H1 (cell line): ENCODE data around the gene GBF1. TPM values are rescaled to one million over a fixed set of nuclear protein-coding genes. Genes with fewer than 3 reads are reported as not detected.
"Not testable (repeated sequence)": the region's sequence is repeated elsewhere in the genome, so short reads cannot be mapped to it uniquely, and the experiment has no call there.

Source experiments
- CTCF ChIA-PET: fragments of 300-600 bp; sonication (Branson Sonifier 250); formaldehyde crosslinking; loops from one replicate; lab custom pipeline; 2021; ENCODE audit not compliant: partially characterized antibody; lab: Charles Lee
- POLR2A ChIA-PET: fragments of 300-600 bp; sonication (Branson Sonifier 250); formaldehyde crosslinking; loops from one replicate; lab custom pipeline; 2021; ENCODE audit warnings: inconsistent platforms; ENCODE audit not compliant: partially characterized antibody; lab: Charles Lee
- DNase-seq, 2 experiments: peaks; one replicate each; pipeline versions ENCODE4 v3.0.0 to v3.0.0-alpha.2; 2010 to 2022; ENCODE audit warnings: low spot score in 2 of 2, low read depth in 1 of 2, mixed read lengths in 1 of 2
- FAIRE-seq: peaks from 2 replicates; lab custom pipeline; 2011; peaks lifted over from hg19 to GRCh38; lab: Jason Lieb, UNC
- H2AFZ ChIP-seq: 2 replicates; pipeline ENCODE4 v1.8.1; 2012; ENCODE audit warnings: low read length, inconsistent platforms
- H2AK5ac ChIP-seq: 2 replicates; pipeline ENCODE4 v1.6.1; 2013; ENCODE audit warnings: low read depth, low read length
- H2BK120ac ChIP-seq: replicated peaks from 2 replicates; pipeline ENCODE3; 2013; ENCODE audit warnings: low read depth, low read length, inconsistent platforms
- H2BK12ac ChIP-seq: 2 replicates; pipeline ENCODE4 v1.6.1; 2013; ENCODE audit warnings: low read depth, low read length
- H2BK15ac ChIP-seq: 2 replicates; pipeline ENCODE4 v1.6.1; 2013; ENCODE audit warnings: low read length
- H2BK20ac ChIP-seq: 2 replicates; pipeline ENCODE4 v1.6.1; 2013; ENCODE audit warnings: low read length
- H2BK5ac ChIP-seq: 2 replicates; pipeline ENCODE4 v1.6.1; 2013; ENCODE audit warnings: low read depth, low read length
- H3K14ac ChIP-seq: 2 replicates; pipeline ENCODE4 v1.6.1; 2013; ENCODE audit warnings: inconsistent platforms; ENCODE audit not compliant: insufficient read length
- H3K18ac ChIP-seq: 2 replicates; pipeline ENCODE4 v1.6.1; 2013; ENCODE audit warnings: low read length; ENCODE audit errors: extremely low read depth
- H3K23ac ChIP-seq: 2 replicates; pipeline ENCODE4 v1.6.1; 2013; ENCODE audit warnings: inconsistent platforms; ENCODE audit not compliant: insufficient read length
- H3K23me2 ChIP-seq: 2 replicates; pipeline ENCODE4 v1.6.1; 2013; ENCODE audit warnings: low read depth, low read length
- H3K27ac ChIP-seq: 2 replicates; pipeline ENCODE4 v1.6.1; 2011; ENCODE audit warnings: low read depth, low read length, inconsistent platforms
- H3K27me3 ChIP-seq, 4 experiments: replicated peaks in 1 of 4; 1 replicate in 1 of 4; 2 replicates in 3 of 4; pipeline versions ENCODE4 v1.6.1 to v1.8.1; 2011 to 2013; ENCODE audit warnings: low read length in 3 of 4, mild to moderate bottlenecking in 3 of 4, inconsistent platforms in 2 of 4, mixed read lengths in 2 of 4, moderate library complexity in 1 of 4; ENCODE audit not compliant: control insufficient read depth in 3 of 4, insufficient read depth in 3 of 4; ENCODE audit errors: extremely low read depth in 1 of 4
- H3K36me3 ChIP-seq, 4 experiments: 2 replicates each; pipeline versions ENCODE4 v1.6.1 to v1.8.1; 2011 to 2013; ENCODE audit warnings: mild to moderate bottlenecking in 4 of 4, low read length in 3 of 4, moderate library complexity in 2 of 4, control low read depth in 1 of 4, inconsistent platforms in 1 of 4; ENCODE audit not compliant: insufficient read depth in 4 of 4, control insufficient read depth in 2 of 4
- H3K4ac ChIP-seq: replicated peaks from 2 replicates; pipeline ENCODE3; 2013; ENCODE audit warnings: low read length, low read depth, mixed read lengths, inconsistent platforms; ENCODE audit not compliant: insufficient read length
- H3K4me1 ChIP-seq, 4 experiments: replicated peaks in 1 of 4; 1 replicate in 1 of 4; 2 replicates in 3 of 4; pipeline versions ENCODE4 v1.6.1 to v1.8.1; 2011 to 2013; ENCODE audit warnings: low read length in 3 of 4, inconsistent platforms in 2 of 4, mixed read lengths in 1 of 4; ENCODE audit not compliant: insufficient read depth in 4 of 4, control insufficient read depth in 3 of 4
- H3K4me2 ChIP-seq, 2 experiments: 2 replicates each; pipeline versions ENCODE4 v1.6.1 to v1.8.1; 2011 to 2013; ENCODE audit warnings: low read depth in 2 of 2, low read length in 2 of 2, control low read depth in 1 of 2, inconsistent platforms in 1 of 2, mild to moderate bottlenecking in 1 of 2; ENCODE audit not compliant: insufficient read depth in 1 of 2
- H3K4me3 ChIP-seq, 4 experiments: fragments of 200-600, 300-600 bp in 1 of 4; sonication (generic), shearing (Covaris generic), sonication (Bioruptor Twin) in 1 of 4; 2 replicates each; pipeline versions ENCODE4 v1.5.1 to v1.8.1; 2011 to 2016; ENCODE audit warnings: low read length in 4 of 4, low read depth in 3 of 4, control low read depth in 2 of 4, inconsistent platforms in 2 of 4, mild to moderate bottlenecking in 2 of 4, mixed read lengths in 1 of 4, moderate library complexity in 1 of 4; ENCODE audit not compliant: insufficient read depth in 2 of 4; ENCODE audit errors: extremely low read depth in 1 of 4
- H3K56ac ChIP-seq: replicated peaks from 2 replicates; pipeline ENCODE3; 2013; ENCODE audit warnings: low read depth, mild to moderate bottlenecking, mixed read lengths, low read length, inconsistent platforms; ENCODE audit not compliant: insufficient read length
- H3K79me1 ChIP-seq: 2 replicates; pipeline ENCODE4 v1.6.1; 2013; ENCODE audit warnings: low read depth, low read length, control low read depth
- H3K79me2 ChIP-seq, 2 experiments: 2 replicates each; pipeline versions ENCODE4 v1.6.1 to v1.8.1; 2012 to 2013; ENCODE audit warnings: low read length in 2 of 2, mild to moderate bottlenecking in 2 of 2, inconsistent platforms in 1 of 2; ENCODE audit not compliant: insufficient read depth in 2 of 2, control insufficient read depth in 1 of 2
- H3K9ac ChIP-seq, 4 experiments: replicated peaks in 1 of 4; 1 replicate in 1 of 4; 2 replicates in 3 of 4; pipeline versions ENCODE4 v1.6.1 to v1.8.1; 2011 to 2013; ENCODE audit warnings: low read depth in 3 of 4, low read length in 3 of 4, control low read depth in 2 of 4, mild to moderate bottlenecking in 2 of 4, moderate library complexity in 2 of 4, inconsistent platforms in 1 of 4; ENCODE audit errors: extremely low read depth in 1 of 4
- H3K9me3 ChIP-seq, 2 experiments: 2 replicates each; pipeline versions ENCODE4 v1.6.1 to v1.8.1; 2012 to 2013; ENCODE audit warnings: mild to moderate bottlenecking in 2 of 2, moderate library complexity in 2 of 2, control low read depth in 1 of 2, inconsistent platforms in 1 of 2, low read depth in 1 of 2, low read length in 1 of 2, mixed read lengths in 1 of 2; ENCODE audit not compliant: insufficient read depth in 2 of 2
- H4K20me1 ChIP-seq, 2 experiments: replicated peaks in 1 of 2; 2 replicates each; pipeline versions ENCODE3 to v1.8.1; 2011 to 2013; ENCODE audit warnings: inconsistent platforms in 2 of 2, low read length in 2 of 2, mild to moderate bottlenecking in 1 of 2; ENCODE audit not compliant: insufficient read depth in 2 of 2, control insufficient read depth in 1 of 2
- H4K5ac ChIP-seq: 2 replicates; pipeline ENCODE4 v1.6.1; 2013; ENCODE audit warnings: low read length, low read depth, mixed read lengths, inconsistent platforms; ENCODE audit not compliant: insufficient read length
- H4K8ac ChIP-seq: 2 replicates; pipeline ENCODE4 v1.8.0; 2013; ENCODE audit warnings: mild to moderate bottlenecking, moderate library complexity, low read length, inconsistent platforms; ENCODE audit not compliant: insufficient read depth; ENCODE audit errors: extremely low read depth
- H4K91ac ChIP-seq: replicated peaks from 2 replicates; pipeline ENCODE3; 2013; ENCODE audit warnings: low read length, mixed read lengths, inconsistent platforms; ENCODE audit not compliant: insufficient read length
- E2F6 ChIP-seq: IDR thresholded peaks from 2 replicates; pipeline ENCODE4 v1.6.1; 2012; ENCODE audit warnings: inconsistent platforms
- HDAC6 ChIP-seq: IDR thresholded peaks from one replicate; pipeline ENCODE4 v1.7.1; 2012; ENCODE audit warnings: low read depth, mild to moderate bottlenecking, inconsistent platforms, low read length, moderate library complexity
- RXRA ChIP-seq: IDR thresholded peaks from 2 replicates; pipeline ENCODE4 v1.6.1; 2011; ENCODE audit warnings: low read depth, mild to moderate bottlenecking, low read length, moderate library complexity; ENCODE audit not compliant: insufficient read depth
- WGBS, 2 experiments: shearing (Covaris generic) in 1 of 2; methylation state at CpG; one replicate each; pipeline versions ENCODE4 v1.1.6 to v1.1.7; 2013 to 2015; ENCODE audit warnings: low lambda C conversion rate in 2 of 2, mixed read lengths in 2 of 2, inconsistent platforms in 1 of 2, low coverage in 1 of 2, missing lambda C conversion rate in 1 of 2; ENCODE audit not compliant: insufficient replicate concordance in 2 of 2, insufficient coverage in 1 of 2, insufficient read length in 1 of 2; ENCODE audit errors: extremely low coverage in 1 of 2, missing lambda C conversion rate in 1 of 2; 5-methylcytosine and 5-hydroxymethylcytosine counted together
- polyA plus RNA-seq, 7 experiments: library from polyadenylated mRNA; depleted of rRNA in 3 of 7; stranded (reverse) in 5 of 7; unstranded in 2 of 7; fragments of >200 nt in 5 of 7; fragments of 200-250 nt in 2 of 7; gene quantifications; 1 replicate in 5 of 7; 2 replicates in 1 of 7; 4 replicates in 1 of 7; pipeline versions ENCODE4 v1.2.1 to v1.2.3, GENCODE V29; 2011 to 2013; ENCODE audit warnings: missing spikeins in 2 of 7, mixed read lengths in 2 of 7
- total RNA-seq: library from RNA; stranded (reverse); fragmentation: NEBNext Ultra II Directional; extraction: Animal tissue kit (Norgen Biotek cat#: 25700); gene quantifications from 2 replicates; pipeline ENCODE4 v1.2.1, GENCODE V29; 2021

The GBF1 gene
- total and polyA plus RNA-seq, 2 of the 8 experiments (the other 6 are each of a cell fraction or from before 2014, with no cell fraction given), result 11.0 to 25.5 TPM

DNA sequence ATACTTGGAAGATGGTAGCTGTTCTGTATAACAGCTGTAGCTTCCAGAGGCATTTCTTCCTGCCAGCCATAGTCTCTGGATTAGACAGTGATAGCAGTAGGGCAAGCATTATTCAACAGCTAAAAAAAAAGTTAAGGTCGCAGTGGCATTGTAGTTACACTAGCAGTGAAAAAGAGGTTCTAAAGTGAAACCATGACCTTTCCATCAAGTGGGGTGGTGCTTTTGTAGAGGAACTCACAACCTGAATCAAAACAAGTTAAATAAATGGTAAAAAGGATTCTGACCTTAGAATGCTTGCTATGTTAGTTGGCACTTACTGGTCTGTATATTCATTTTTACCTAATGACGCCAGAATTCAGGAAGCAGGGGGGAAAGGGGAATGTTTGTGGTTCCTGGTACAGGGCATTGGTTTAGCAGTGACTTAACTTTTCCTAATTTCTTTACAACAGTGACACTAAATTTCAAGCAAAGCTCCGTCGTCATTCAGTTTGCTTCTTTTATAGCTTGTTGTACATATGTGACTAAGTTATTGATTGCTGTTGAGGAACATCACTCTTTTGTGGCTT lies 55.0 kb downstream of the GBF1 start (continued):
- TF ChIP-seq RXRA, result no peak
- no peak for TF ChIP-seq HDAC6
- no peak for TF ChIP-seq E2F6

DNA sequence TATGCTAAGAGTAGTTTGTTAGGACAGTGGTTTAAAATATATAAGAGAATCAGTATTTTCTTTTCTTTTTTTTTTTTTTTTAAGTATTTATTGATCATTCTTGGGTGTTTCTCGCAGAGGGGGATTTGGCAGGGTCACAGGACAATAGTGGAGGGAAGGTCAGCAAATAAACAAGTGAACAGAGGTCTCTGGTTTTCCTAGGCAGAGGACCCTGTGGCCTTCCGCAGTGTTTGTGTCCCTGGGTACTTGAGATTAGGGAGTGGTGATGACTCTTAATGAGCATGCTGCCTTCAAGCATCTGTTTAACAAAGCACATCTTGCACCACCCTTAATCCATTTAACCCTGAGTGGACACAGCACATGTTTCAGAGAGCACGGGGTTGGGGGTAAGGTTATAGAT lies 55.6 kb downstream of the GBF1 start:
- H2BK12ac ChIP-seq, H3K79me2 ChIP-seq, FAIRE-seq, POLR2A ChIA-PET, H4K91ac ChIP-seq, H3K79me1 ChIP-seq, H3K18ac ChIP-seq, H2BK5ac ChIP-seq, H3K4ac ChIP-seq, H3K9ac ChIP-seq, H2BK120ac ChIP-seq, H3K4me1 ChIP-seq, H2AK5ac ChIP-seq, H3K56ac ChIP-seq, H3K23ac ChIP-seq, H3K4me2 ChIP-seq, H2AFZ ChIP-seq, H2BK20ac ChIP-seq, H3K27ac ChIP-seq, H3K36me3 ChIP-seq, H3K27me3 ChIP-seq, H3K14ac ChIP-seq, H3K4me3 ChIP-seq, H4K20me1 ChIP-seq, H4K5ac ChIP-seq, H3K9me3 ChIP-seq, H2BK15ac ChIP-seq, DNase-seq, H3K23me2 ChIP-seq, H4K8ac ChIP-seq: not testable (repeated sequence)
- CTCF ChIA-PET, result interaction anchor here (1.0 kb wide), 1 partner anchor 8 kb away, joined by 3 read pairs; no protein-coding TSS in a partner anchor
- WGBS, 2 experiments, result no CpG with 5 or more reads among the region's 3 CpGs
